ENCODE data around the gene TNFRSF13B.

GRCh38 chr17:16917671-16918394 lies 54.1 kb downstream of the TNFRSF13B start:
- TF ChIP-seq CTCF (IDR thresholded peaks at IDR 0.05): no peak
- TF ChIP-seq ZFX (IDR thresholded peaks at IDR 0.05; ENCODE audit: borderline replicate concordance): no peak

Data from 22Rv1 (cell line).